K562 (cell line): ENCODE data around the gene LY6G6F. TPM values are rescaled to one million over a fixed set of nuclear protein-coding genes. Genes with fewer than 3 reads are reported as not detected.

Source experiments
- FOXO4 ChIP-seq: fragments of 450-650 bp; formaldehyde crosslinking; IDR thresholded peaks from 2 replicates; pipeline ENCODE4 v1.4.0; 2020; ENCODE audit warnings: mild to moderate bottlenecking, moderate library complexity
- GTF3C2 ChIP-seq: IDR thresholded peaks from 3 replicates; pipeline ENCODE4 v1.6.1; 2011; ENCODE audit warnings: borderline replicate concordance, mild to moderate bottlenecking, moderate library complexity; ENCODE audit not compliant: insufficient read length; ENCODE audit errors: extremely low read depth
- ZNF431 ChIP-seq: sonication (generic); formaldehyde crosslinking; IDR thresholded peaks from 2 replicates; pipeline ENCODE4 v1.8.0; 2022; ENCODE audit warnings: mild to moderate bottlenecking, missing genetic modification reagents
- ZNF644 ChIP-seq: fragments of 200-800 bp; sonication (Bioruptor generic); IDR thresholded peaks from 2 replicates; pipeline ENCODE4 v1.6.1; 2016; ENCODE audit warnings: low read depth, missing genetic modification characterization, missing compliant biosample characterization
- polyA plus RNA-seq, 8 experiments: library from polyadenylated mRNA; depleted of rRNA in 4 of 8; stranded (reverse) in 5 of 8; unstranded in 3 of 8; fragments of >200 nt; fragmentation: Nextera tagmentation in 2 of 8; fragmentation: Illumina TruSeq in 1 of 8; extraction: Ambion mirVana in 2 of 8; extraction: Trizol in 1 of 8; gene quantifications; 2 replicates each; pipeline versions ENCODE4 v1.2.1 to v1.2.3, GENCODE V29; 2011 to 2014; ENCODE audit warnings: inconsistent platforms in 1 of 8, missing spikeins in 1 of 8
- total RNA-seq, 7 experiments: library from RNA; depleted of rRNA in 6 of 7; stranded (reverse); fragments of >200 nt in 6 of 7; fragmentation: Illumina TruSeq in 2 of 7; extraction: Trizol in 2 of 7; gene quantifications; 2 replicates each; pipeline versions ENCODE4 v1.2.1 to v1.2.3, GENCODE V29; 2011 to 2021; ENCODE audit warnings: low replicate concordance in 1 of 7
- TF ChIP-seq, protein P1 (sequence below), 2 experiments: fragments of 450-650 bp in 1 of 2; sonication (generic) in 1 of 2; formaldehyde crosslinking in 1 of 2; IDR thresholded peaks; 2 replicates each; pipeline versions ENCODE4 v1.7.1 to v1.9.0; 2016 to 2022; ENCODE audit warnings: inconsistent platforms in 1 of 2, mild to moderate bottlenecking in 1 of 2, missing genetic modification reagents in 1 of 2

LY6G6F gene
- total and polyA plus RNA-seq, 9 of the 15 experiments (the other 6 are each of a cell fraction or from before 2014, with no cell fraction given) = 0.14 to 0.50 (median 0.28) TPM; not detected in 2

- TF ChIP-seq, protein P1, sequence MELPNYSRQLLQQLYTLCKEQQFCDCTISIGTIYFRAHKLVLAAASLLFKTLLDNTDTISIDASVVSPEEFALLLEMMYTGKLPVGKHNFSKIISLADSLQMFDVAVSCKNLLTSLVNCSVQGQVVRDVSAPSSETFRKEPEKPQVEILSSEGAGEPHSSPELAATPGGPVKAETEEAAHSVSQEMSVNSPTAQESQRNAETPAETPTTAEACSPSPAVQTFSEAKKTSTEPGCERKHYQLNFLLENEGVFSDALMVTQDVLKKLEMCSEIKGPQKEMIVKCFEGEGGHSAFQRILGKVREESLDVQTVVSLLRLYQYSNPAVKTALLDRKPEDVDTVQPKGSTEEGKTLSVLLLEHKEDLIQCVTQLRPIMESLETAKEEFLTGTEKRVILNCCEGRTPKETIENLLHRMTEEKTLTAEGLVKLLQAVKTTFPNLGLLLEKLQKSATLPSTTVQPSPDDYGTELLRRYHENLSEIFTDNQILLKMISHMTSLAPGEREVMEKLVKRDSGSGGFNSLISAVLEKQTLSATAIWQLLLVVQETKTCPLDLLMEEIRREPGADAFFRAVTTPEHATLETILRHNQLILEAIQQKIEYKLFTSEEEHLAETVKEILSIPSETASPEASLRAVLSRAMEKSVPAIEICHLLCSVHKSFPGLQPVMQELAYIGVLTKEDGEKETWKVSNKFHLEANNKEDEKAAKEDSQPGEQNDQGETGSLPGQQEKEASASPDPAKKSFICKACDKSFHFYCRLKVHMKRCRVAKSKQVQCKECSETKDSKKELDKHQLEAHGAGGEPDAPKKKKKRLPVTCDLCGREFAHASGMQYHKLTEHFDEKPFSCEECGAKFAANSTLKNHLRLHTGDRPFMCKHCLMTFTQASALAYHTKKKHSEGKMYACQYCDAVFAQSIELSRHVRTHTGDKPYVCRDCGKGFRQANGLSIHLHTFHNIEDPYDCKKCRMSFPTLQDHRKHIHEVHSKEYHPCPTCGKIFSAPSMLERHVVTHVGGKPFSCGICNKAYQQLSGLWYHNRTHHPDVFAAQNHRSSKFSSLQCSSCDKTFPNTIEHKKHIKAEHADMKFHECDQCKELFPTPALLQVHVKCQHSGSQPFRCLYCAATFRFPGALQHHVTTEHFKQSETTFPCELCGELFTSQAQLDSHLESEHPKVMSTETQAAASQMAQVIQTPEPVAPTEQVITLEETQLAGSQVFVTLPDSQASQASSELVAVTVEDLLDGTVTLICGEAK (IDR thresholded peaks at IDR 0.05) = no peak
- TF ChIP-seq, protein P1 (CRISPR knock-in tag; IDR thresholded peaks at IDR 0.05) = no peak
- TF ChIP-seq FOXO4 (CRISPR knock-in tag) = no peak; the same call in 1 of the 2 replicates
- no peak for TF ChIP-seq ZNF644 (tag)
- TF ChIP-seq GTF3C2 = no peak
- no peak for TF ChIP-seq ZNF431 (CRISPR knock-in tag)
Observed at GRCh38 chr6:31727034-31727716, 20.5 kb downstream of the LY6G6F start (continued).
